Vagina (tissue), 2 donors: ENCODE results near the gene SIX4. TPM values are rescaled to one million over a fixed set of nuclear protein-coding genes. Genes with fewer than 3 reads are reported as not detected.

Experiments used
- DNase-seq, 2 donors: peaks; one replicate each; pipeline ENCODE4 v3.0.0-alpha.2; 2017; ENCODE audit errors: extremely low spot score in 2 of 2
- H3K27ac ChIP-seq: fragments of 200-600 bp; sonication (generic); one replicate; pipeline ENCODE4 v1.5.1; 2019
- H3K27me3 ChIP-seq: fragments of 200-600 bp; sonication (generic); one replicate; pipeline ENCODE4 v1.5.1; 2019
- H3K36me3 ChIP-seq, 2 donors: fragments of 200-600 bp; sonication (generic); one replicate each; pipeline ENCODE4 v1.5.1; 2017 to 2019
- H3K4me1 ChIP-seq: fragments of 200-600 bp; sonication (generic); one replicate; pipeline ENCODE4 v1.5.1; 2019
- H3K4me3 ChIP-seq, 2 donors: fragments of 200-600 bp; sonication (generic); 1 replicate in 1 of 2; 2 replicates in 1 of 2; pipeline ENCODE4 v1.5.1; 2016 to 2019
- H3K9me3 ChIP-seq: fragments of 200-600 bp; sonication (generic); one replicate; pipeline ENCODE4 v1.5.1; 2019
- POLR2A ChIP-seq, 2 donors: fragments of 450-650 bp; IDR thresholded peaks; one replicate each; pipeline ENCODE4 v1.6.1; 2017; ENCODE audit warnings: antibody characterized with exemption in 2 of 2, mild to moderate bottlenecking in 2 of 2, moderate library complexity in 2 of 2
- POLR2AphosphoS5 ChIP-seq, 2 donors: sonication (generic); formaldehyde crosslinking; IDR thresholded peaks; one replicate each; pipeline ENCODE4 v1.9.0; 2017; ENCODE audit warnings: antibody characterized with exemption in 2 of 2, mild to moderate bottlenecking in 2 of 2, low read depth in 1 of 2; ENCODE audit not compliant: insufficient read depth in 1 of 2
- intact Hi-C: fragments of 100-400 bp; cut with DNase I; formaldehyde crosslinking; loops from one replicate; pipeline ENCODE4 v1.15.1; 2023
- total RNA-seq: library from RNA; depleted of rRNA; stranded (reverse); fragments of >200 nt; gene quantifications from one replicate; pipeline ENCODE4 v1.2.3, GENCODE V29; 2016
- TF ChIP-seq, protein P1 (sequence below), 3 experiments: fragments of 450-650 bp in 2 of 3; fragments of 200-600 bp in 1 of 3; sonication (generic) in 1 of 3; IDR thresholded peaks; one replicate each; pipeline ENCODE4 v1.5.1; 2017 to 2019; ENCODE audit warnings: antibody characterized with exemption in 3 of 3, mild to moderate bottlenecking in 2 of 3, moderate library complexity in 2 of 3

The SIX4 gene
- total RNA-seq, 1 donor from 2014 or later = 1.5 TPM

DNA sequence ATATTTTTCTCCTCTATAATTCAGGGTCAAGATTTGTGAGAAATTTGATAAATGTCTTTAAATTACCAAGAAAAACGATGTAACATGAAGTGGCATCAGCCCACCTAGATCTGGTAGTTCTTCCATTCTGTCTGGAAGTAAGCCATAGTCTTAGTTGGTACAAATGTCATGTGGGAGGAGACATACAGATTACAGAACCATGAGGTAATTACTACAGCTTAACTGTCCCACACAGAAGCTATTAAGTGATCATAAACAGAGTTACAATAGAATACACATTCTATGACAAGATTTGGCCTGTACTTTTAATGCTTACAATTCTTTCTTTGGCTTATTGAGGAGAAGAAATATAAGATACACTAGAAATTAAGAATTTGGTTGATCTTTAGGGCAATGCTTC, 61.2 kb downstream of the SIX4 start:
- no peak overlapping the region for H3K27ac ChIP-seq
- intact Hi-C loops = no loop called here
- no peaks in the 10 kb centered on the region for H3K36me3 ChIP-seq
- H3K27me3 ChIP-seq = peaks cover under 1% of the 10 kb centered on the region
- no peak for DNase-seq
- TF ChIP-seq, protein P1, sequence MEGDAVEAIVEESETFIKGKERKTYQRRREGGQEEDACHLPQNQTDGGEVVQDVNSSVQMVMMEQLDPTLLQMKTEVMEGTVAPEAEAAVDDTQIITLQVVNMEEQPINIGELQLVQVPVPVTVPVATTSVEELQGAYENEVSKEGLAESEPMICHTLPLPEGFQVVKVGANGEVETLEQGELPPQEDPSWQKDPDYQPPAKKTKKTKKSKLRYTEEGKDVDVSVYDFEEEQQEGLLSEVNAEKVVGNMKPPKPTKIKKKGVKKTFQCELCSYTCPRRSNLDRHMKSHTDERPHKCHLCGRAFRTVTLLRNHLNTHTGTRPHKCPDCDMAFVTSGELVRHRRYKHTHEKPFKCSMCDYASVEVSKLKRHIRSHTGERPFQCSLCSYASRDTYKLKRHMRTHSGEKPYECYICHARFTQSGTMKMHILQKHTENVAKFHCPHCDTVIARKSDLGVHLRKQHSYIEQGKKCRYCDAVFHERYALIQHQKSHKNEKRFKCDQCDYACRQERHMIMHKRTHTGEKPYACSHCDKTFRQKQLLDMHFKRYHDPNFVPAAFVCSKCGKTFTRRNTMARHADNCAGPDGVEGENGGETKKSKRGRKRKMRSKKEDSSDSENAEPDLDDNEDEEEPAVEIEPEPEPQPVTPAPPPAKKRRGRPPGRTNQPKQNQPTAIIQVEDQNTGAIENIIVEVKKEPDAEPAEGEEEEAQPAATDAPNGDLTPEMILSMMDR (IDR thresholded peaks at IDR 0.05) = no peak
- TF ChIP-seq POLR2AphosphoS5 (IDR thresholded peaks at IDR 0.05; ENCODE audit: insufficient read depth in 1 of 2, low read depth in 1 of 2) = no peak
- TF ChIP-seq POLR2A (IDR thresholded peaks at IDR 0.05) = no peak
- no peaks in the 10 kb centered on the region for H3K9me3 ChIP-seq
- H3K4me1 ChIP-seq = peaks cover 1% of the 10 kb centered on the region
- H3K4me3 ChIP-seq = no peak overlapping the region

DNA sequence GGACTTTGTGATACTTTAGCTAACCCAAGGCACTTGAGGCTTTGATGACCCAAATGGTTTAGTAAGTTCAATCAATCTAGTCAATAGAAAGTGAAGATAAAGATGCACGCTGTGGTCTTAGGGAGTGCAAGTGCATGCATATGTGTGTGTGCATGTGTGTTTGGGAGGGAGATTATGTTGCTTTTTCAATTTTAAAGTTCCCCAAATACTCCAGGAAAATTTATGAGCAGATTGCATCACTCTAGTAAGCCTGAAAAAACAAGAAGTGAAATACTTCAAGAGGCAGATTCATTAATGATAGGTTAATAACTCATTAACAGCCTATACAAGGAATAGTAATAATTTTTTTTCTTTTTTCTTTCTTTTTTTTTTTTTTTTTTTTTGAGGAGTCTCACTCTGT, 62.4 kb downstream of the SIX4 start:
- TF ChIP-seq POLR2AphosphoS5 (IDR thresholded peaks at IDR 0.05; ENCODE audit: insufficient read depth in 1 of 2, low read depth in 1 of 2) (no peak), POLR2A (IDR thresholded peaks at IDR 0.05) (no peak)
- TF ChIP-seq, protein P1 (IDR thresholded peaks at IDR 0.05) = no peak
- H3K4me3 ChIP-seq = no peak overlapping the region
- no peak overlapping the region for H3K27ac ChIP-seq
- no peak for DNase-seq
- H3K27me3 ChIP-seq = peaks cover 7% of the 10 kb centered on the region
- intact Hi-C loops = no loop called here
- H3K9me3 ChIP-seq = no peaks in the 10 kb centered on the region
- H3K4me1 ChIP-seq = peaks cover 14% of the 10 kb centered on the region
- no peaks in the 10 kb centered on the region for H3K36me3 ChIP-seq

Other genes starting within 250 kb of the SIX4 start
- gene C14orf39, start 238.3 kb downstream of the SIX4 start, total RNA-seq = not detected
- gene SIX6, start 215.2 kb downstream of the SIX4 start, total RNA-seq = not detected
- gene SIX1, start 74.9 kb downstream of the SIX4 start, total RNA-seq = 3.7 TPM
- gene MNAT1, start 10.4 kb upstream of the SIX4 start, total RNA-seq = 38.1 TPM